ENCODE data around the gene HSD17B2. TPM values are rescaled to one million over a fixed set of nuclear protein-coding genes. Genes with fewer than 3 reads are reported as not detected.

Gene HSD17B2
- total and polyA plus RNA-seq, 8 donors: 0.11 to 0.86 (median 0.37) TPM

- Histone ChIP-seq H3K4me3 (no peak overlapping the region), H3K27me3 (no peaks in the 10 kb centered on the region), H3K36me3 (no peaks in the 10 kb centered on the region), H3K4me1 (peaks cover 0 to 21% of the 10 kb centered on the region in 2 donors), H3K27ac (peak overlapping the region in 1 of 2 donors; percentile 3), H3K9me3 (no peaks in the 10 kb centered on the region)
- no peak for ATAC-seq
- intact Hi-C loops (cut with DNase I): no loop called here
- DNase-seq: no peak
- no peak for TF ChIP-seq CTCF (IDR thresholded peaks at IDR 0.05)
These were observed 28.5 kb downstream of the HSD17B2 start for GRCh38 chr16:82063456-82064082.

DNA sequence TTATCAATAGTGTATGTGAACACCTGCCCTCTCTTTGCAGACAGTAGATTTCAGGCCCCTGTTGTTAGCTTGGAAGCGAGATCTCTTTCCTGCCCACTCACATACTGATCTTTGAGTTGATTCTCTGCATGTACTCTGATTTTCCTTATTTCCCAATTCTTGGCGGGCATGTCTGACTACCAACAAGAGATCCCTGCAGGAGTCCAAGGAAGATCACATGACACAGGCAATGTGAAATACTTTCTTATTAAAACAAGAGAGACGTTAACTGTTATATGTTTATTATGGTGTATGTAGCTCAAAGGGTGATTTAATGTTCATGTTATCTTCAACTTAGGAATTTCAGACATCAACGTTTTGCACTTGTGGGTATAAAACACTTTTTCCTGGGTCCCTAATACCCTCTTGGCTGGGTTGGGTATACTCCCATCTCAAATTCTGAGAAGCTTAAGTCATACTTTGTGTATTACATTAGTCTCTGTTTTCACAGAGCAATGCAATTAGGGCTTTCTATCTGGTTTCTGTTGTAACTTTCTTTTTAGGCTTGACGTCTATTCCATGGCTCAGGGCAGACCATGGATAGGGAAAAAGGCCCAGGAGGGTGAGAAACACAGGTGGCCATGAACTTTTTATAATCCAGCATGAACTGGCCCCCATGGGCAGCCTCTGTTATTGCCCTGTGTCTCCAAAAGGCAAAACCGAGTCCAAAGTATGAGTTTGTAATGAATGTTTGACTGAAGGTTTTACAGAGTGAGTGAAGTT is 32.2 kb downstream of the HSD17B2 start:
- TF ChIP-seq CTCF (IDR thresholded peaks at IDR 0.05): no peak
- no peak overlapping the region for H3K27ac ChIP-seq
- intact Hi-C loops (cut with DNase I): no loop called here
- no peak for ATAC-seq
- DNase-seq: no peak
- H3K36me3 ChIP-seq: no peaks in the 10 kb centered on the region
- H3K9me3 ChIP-seq: no peaks in the 10 kb centered on the region
- H3K4me1 ChIP-seq: peaks cover 0 to 7% of the 10 kb centered on the region in 2 donors
- no peaks in the 10 kb centered on the region for H3K27me3 ChIP-seq
- no peak overlapping the region for H3K4me3 ChIP-seq

DNA sequence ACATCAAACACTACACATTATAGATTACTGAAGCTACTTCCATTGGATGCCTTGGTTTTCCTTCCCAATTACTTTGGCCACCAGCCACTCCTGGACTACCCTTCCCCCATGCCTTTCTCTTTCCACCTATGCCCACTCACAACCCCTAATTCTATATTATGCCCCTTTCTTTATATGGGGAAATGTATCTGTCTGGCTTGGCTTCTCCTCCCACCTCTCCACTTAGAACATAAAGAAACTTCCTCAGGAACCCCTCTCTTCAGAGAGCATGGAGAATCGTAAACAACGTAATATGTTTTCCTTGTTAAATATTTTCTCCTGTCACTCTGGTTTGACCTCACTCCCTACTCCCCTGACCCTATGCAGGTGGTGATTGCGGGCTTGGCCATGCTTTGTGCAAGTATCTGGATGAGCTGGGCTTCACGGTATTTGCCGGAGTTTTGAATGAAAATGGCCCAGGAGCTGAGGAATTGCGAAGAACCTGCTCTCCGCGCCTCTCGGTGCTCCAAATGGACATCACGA is 32.8 kb downstream of the HSD17B2 start:
- no peak for TF ChIP-seq CTCF (IDR thresholded peaks at IDR 0.05)
- Histone ChIP-seq H3K36me3 (no peaks in the 10 kb centered on the region), H3K4me3 (no peak overlapping the region), H3K27me3 (no peaks in the 10 kb centered on the region), H3K27ac (no peak overlapping the region), H3K4me1 (peaks cover 0 to under 1% of the 10 kb centered on the region in 2 donors), H3K9me3 (no peaks in the 10 kb centered on the region)
- intact Hi-C loops (cut with DNase I): no loop called here
- ATAC-seq (no peak), DNase-seq (no peak)

DNA sequence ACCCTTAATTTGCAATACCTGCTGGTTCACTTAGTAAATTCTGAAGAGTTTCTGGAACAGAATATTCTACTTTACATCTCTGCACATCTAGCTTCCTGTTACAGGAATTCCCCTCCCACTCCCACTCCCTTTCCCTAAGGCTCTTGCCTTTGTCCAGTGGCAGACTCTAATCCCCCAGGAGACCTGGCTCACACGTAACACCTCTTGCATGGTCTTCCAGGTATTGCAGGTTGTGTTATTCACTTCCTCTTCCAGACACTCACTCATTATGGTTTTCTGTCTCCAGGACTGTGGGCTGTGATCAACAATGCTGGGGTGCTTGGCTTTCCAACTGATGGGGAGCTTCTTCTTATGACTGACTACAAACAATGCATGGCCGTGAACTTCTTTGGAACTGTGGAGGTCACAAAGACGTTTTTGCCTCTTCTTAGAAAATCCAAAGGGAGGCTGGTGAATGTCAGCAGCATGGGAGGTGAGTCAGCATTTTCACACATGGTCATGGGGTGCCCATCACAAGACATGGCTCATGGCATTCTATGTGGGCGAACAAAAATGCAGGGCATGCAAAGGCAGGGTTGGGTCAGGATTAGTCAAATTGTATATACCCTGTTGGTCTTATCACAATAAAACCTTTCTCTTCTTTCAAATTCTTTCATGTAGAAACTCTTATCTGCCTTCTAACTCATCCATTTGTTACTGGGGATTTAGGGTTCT is 35.8 kb downstream of the HSD17B2 start:
- ATAC-seq (no peak), DNase-seq (no peak)
- intact Hi-C loops (cut with DNase I): no loop called here
- H3K4me3 ChIP-seq: no peak overlapping the region
- H3K36me3 ChIP-seq: no peaks in the 10 kb centered on the region
- no peaks in the 10 kb centered on the region for H3K9me3 ChIP-seq
- no peak overlapping the region for H3K27ac ChIP-seq
- no peaks in the 10 kb centered on the region for H3K4me1 ChIP-seq
- no peaks in the 10 kb centered on the region for H3K27me3 ChIP-seq
- no peak for TF ChIP-seq CTCF (IDR thresholded peaks at IDR 0.05)

- DNase-seq (no peak), ATAC-seq (no peak)
- intact Hi-C loops (cut with DNase I): no loop called here
- Histone ChIP-seq H3K27me3 (no peaks in the 10 kb centered on the region), H3K4me3 (no peak overlapping the region), H3K9me3 (no peaks in the 10 kb centered on the region), H3K4me1 (no peaks in the 10 kb centered on the region), H3K27ac (no peak overlapping the region), H3K36me3 (no peaks in the 10 kb centered on the region)
- TF ChIP-seq CTCF (IDR thresholded peaks at IDR 0.05): no peak
These were observed 36.4 kb downstream of the HSD17B2 start for GRCh38 chr16:82071421-82071820.

All from left lung (tissue), 10 donors.